ENCODE measurements around the gene GSE1.

The GSE1 gene

GRCh38 chr16:85623997-85624601 is 11.0 kb downstream of the GSE1 start:
- no peak overlapping the region for H3K27ac ChIP-seq
- TF ChIP-seq CTCF (IDR thresholded peaks at IDR 0.05) (no peak), ZFX (IDR thresholded peaks at IDR 0.05; ENCODE audit: borderline replicate concordance) (no peak)

GRCh38 chr16:85624646-85625045 is 11.5 kb downstream of the GSE1 start:
- TF ChIP-seq ZFX (IDR thresholded peaks at IDR 0.05; ENCODE audit: borderline replicate concordance) (no peak), CTCF (IDR thresholded peaks at IDR 0.05) (no peak)
- H3K27ac ChIP-seq: no peak overlapping the region

- no peak for TF ChIP-seq ZFX (IDR thresholded peaks at IDR 0.05; ENCODE audit: borderline replicate concordance)
- TF ChIP-seq CTCF (IDR thresholded peaks at IDR 0.05): no peak
- H3K27ac ChIP-seq: no peak overlapping the region
Measured at GRCh38 chr16:85625053-85625452, 11.9 kb downstream of the GSE1 start.

- TF ChIP-seq ZFX (IDR thresholded peaks at IDR 0.05; ENCODE audit: borderline replicate concordance) (no peak), CTCF (IDR thresholded peaks at IDR 0.05) (no peak)
- H3K27ac ChIP-seq: no peak overlapping the region
Measured at GRCh38 chr16:85625485-85626117, 12.5 kb downstream of the GSE1 start.

- TF ChIP-seq ZFX (IDR thresholded peaks at IDR 0.05; ENCODE audit: borderline replicate concordance) (no peak), CTCF (IDR thresholded peaks at IDR 0.05) (no peak)
- no peak overlapping the region for H3K27ac ChIP-seq
Measured at GRCh38 chr16:85626191-85626981, 13.3 kb downstream of the GSE1 start.

- no peak for TF ChIP-seq ZFX (IDR thresholded peaks at IDR 0.05; ENCODE audit: borderline replicate concordance)
- TF ChIP-seq CTCF (IDR thresholded peaks at IDR 0.05): no peak
- H3K27ac ChIP-seq: no peak overlapping the region
Measured at GRCh38 chr16:85627089-85627488, 14.0 kb downstream of the GSE1 start.
